K562 (cell line): ENCODE data around the gene PAQR7.

ENCODE experiments used
- BRCA1 ChIP-seq, 2 experiments: fragments of 450-650 bp in 1 of 2; sonication (generic) in 1 of 2; formaldehyde crosslinking in 1 of 2; IDR thresholded peaks; 2 replicates each; pipeline versions ENCODE4 v1.5.0 to v1.6.1; 2017 to 2020; ENCODE audit warnings: mild to moderate bottlenecking in 1 of 2, missing genetic modification reagents in 1 of 2
- CBFB ChIP-seq: sonication (generic); formaldehyde crosslinking; IDR thresholded peaks from 2 replicates; pipeline ENCODE4 v1.4.0; 2020; ENCODE audit warnings: mild to moderate bottlenecking, missing genetic modification reagents
- CTCF ChIP-seq, 3 experiments: IDR thresholded peaks in 2 of 3; conservative IDR thresholded peaks in 1 of 3; 2 replicates each; pipeline ENCODE4 v1.5.1; 2011 to 2012; ENCODE audit warnings: low read length in 3 of 3, mild to moderate bottlenecking in 3 of 3, control low read depth in 2 of 3, improper control_type of control experiment in 1 of 3, inconsistent platforms in 1 of 3, low read depth in 1 of 3, mixed read lengths in 1 of 3, moderate library complexity in 1 of 3; ENCODE audit not compliant: insufficient read depth in 2 of 3
- ESRRA ChIP-seq: fragments of 450-650 bp; IDR thresholded peaks from 2 replicates; pipeline ENCODE4 v1.6.1; 2014; ENCODE audit warnings: low read depth, mild to moderate bottlenecking, moderate library complexity, borderline replicate concordance
- TEAD4 ChIP-seq, 2 experiments: sonication (generic) in 1 of 2; formaldehyde crosslinking in 1 of 2; IDR thresholded peaks; 2 replicates each; pipeline versions ENCODE4 v1.6.1 to v1.8.0; 2012 to 2022; ENCODE audit warnings: borderline replicate concordance in 1 of 2, inconsistent platforms in 1 of 2, low read length in 1 of 2, mild to moderate bottlenecking in 1 of 2, missing genetic modification reagents in 1 of 2

GRCh38 chr1:25889470-25889869 lies 14.0 kb upstream of the PAQR7 start:
- TF ChIP-seq BRCA1 (IDR thresholded peaks at IDR 0.05), result no peak
- TF ChIP-seq BRCA1 (CRISPR knock-in tag; IDR thresholded peaks at IDR 0.05), result no peak
- no peak for TF ChIP-seq ESRRA
- no peak for TF ChIP-seq CBFB (CRISPR knock-in tag)
- peak; percentile 53 to 61 (median 59) for TF ChIP-seq CTCF (IDR thresholded peaks at IDR 0.05 in 2 of 3, conservative IDR thresholded peaks at IDR 0.05 in 1 of 3; ENCODE audit: insufficient read depth in 2 of 3, low read depth in 1 of 3, low read length in 3 of 3)
- TF ChIP-seq TEAD4 (IDR thresholded peaks at IDR 0.05; ENCODE audit: low read length), result no peak
- no peak for TF ChIP-seq TEAD4 (CRISPR knock-in tag; IDR thresholded peaks at IDR 0.05; ENCODE audit: borderline replicate concordance)
